ENCODE measurements around the gene ANAPC16.

Gene ANAPC16

GRCh38 chr10:72260976-72261783 is 45.4 kb downstream of the ANAPC16 start:
- H3K27me3 ChIP-seq = no peaks in the 10 kb centered on the region
- peak overlapping the region; percentile 77 to 95 (median 85) for H3K27ac ChIP-seq
- no peaks in the 10 kb centered on the region for H3K36me3 ChIP-seq
- no peaks in the 10 kb centered on the region for H4K20me1 ChIP-seq
- H3K4me3 ChIP-seq = peak overlapping the region; percentile 50 to 73 (median 61)
- H3K4me1 ChIP-seq = peaks cover 81 to 100% (median 97%) of the 10 kb centered on the region in 10 experiments
- H3K4me2 ChIP-seq = peak overlapping the region; percentile 73 to 97 (median 92)
- TF ChIP-seq Cebpa-rat (IDR thresholded peaks at IDR 0.05) = no peak
- H3K9ac ChIP-seq = peak overlapping the region; percentile 72 to 85 (median 79)
- no peaks in the 10 kb centered on the region for H3K9me3 ChIP-seq (replicated peaks in 1 of 11)

GRCh38 chr10:72261784-72262404 is 46.1 kb downstream of the ANAPC16 start:
- Histone ChIP-seq H3K4me1 (peaks cover 74 to 97% (median 92%) of the 10 kb centered on the region in 10 experiments), H3K36me3 (no peaks in the 10 kb centered on the region), H3K27ac (peak overlapping the region; percentile 77 to 95 (median 85); a peak in 19 of 22 replicates), H3K9me3 (replicated peaks in 1 of 11) (no peaks in the 10 kb centered on the region), H3K4me3 (peak overlapping the region; percentile 50 to 73 (median 61); a peak in 14 of 20 replicates), H3K4me2 (peak overlapping the region; percentile 73 to 97 (median 92)), H3K9ac (peak overlapping the region; percentile 72 to 85 (median 79); a peak in 21 of 22 replicates), H4K20me1 (no peaks in the 10 kb centered on the region), H3K27me3 (no peaks in the 10 kb centered on the region)
- no peak for TF ChIP-seq Cebpa-rat (IDR thresholded peaks at IDR 0.05)

GRCh38 chr10:72263613-72264241 is 47.9 kb downstream of the ANAPC16 start:
- H3K36me3 ChIP-seq = no peaks in the 10 kb centered on the region
- TF ChIP-seq Cebpa-rat (IDR thresholded peaks at IDR 0.05) = no peak
- H3K4me2 ChIP-seq = peak overlapping the region; percentile 40 to 95 (median 81)
- no peaks in the 10 kb centered on the region for H4K20me1 ChIP-seq
- H3K9me3 ChIP-seq (replicated peaks in 1 of 11) = no peaks in the 10 kb centered on the region
- H3K4me1 ChIP-seq = peaks cover 56 to 95% (median 89%) of the 10 kb centered on the region in 10 experiments
- peak overlapping the region in 1 of 11 experiments; percentile 36; a peak in 3 of 22 replicates for H3K9ac ChIP-seq
- H3K27ac ChIP-seq = peak overlapping the region in 1 of 11 experiments; percentile 23; a peak in 3 of 22 replicates
- no peaks in the 10 kb centered on the region for H3K27me3 ChIP-seq
- H3K4me3 ChIP-seq = no peak overlapping the region

- no peak for TF ChIP-seq Cebpa-rat (IDR thresholded peaks at IDR 0.05)
- H3K9me3 ChIP-seq (replicated peaks in 1 of 11) = no peaks in the 10 kb centered on the region
- H3K27ac ChIP-seq = no peak overlapping the region
- H3K4me2 ChIP-seq = peak overlapping the region in 10 of 11 experiments; percentile 27 to 94 (median 80); a peak in 15 of 22 replicates
- H3K27me3 ChIP-seq = no peaks in the 10 kb centered on the region
- no peak overlapping the region for H3K4me3 ChIP-seq
- H3K9ac ChIP-seq = no peak overlapping the region
- no peaks in the 10 kb centered on the region for H3K36me3 ChIP-seq
- H3K4me1 ChIP-seq = peaks cover 48 to 95% (median 83%) of the 10 kb centered on the region in 10 experiments
- no peaks in the 10 kb centered on the region for H4K20me1 ChIP-seq
Observed at GRCh38 chr10:72264536-72264935, 48.7 kb downstream of the ANAPC16 start.

GRCh38 chr10:72265508-72265907 is 49.7 kb downstream of the ANAPC16 start:
- Histone ChIP-seq H4K20me1 (no peaks in the 10 kb centered on the region), H3K9me3 (replicated peaks in 1 of 11) (no peaks in the 10 kb centered on the region), H3K4me1 (peaks cover 40 to 91% (median 77%) of the 10 kb centered on the region in 10 experiments), H3K9ac (peak overlapping the region in 2 of 11 experiments; percentile 8 to 13; a peak in 3 of 22 replicates), H3K36me3 (no peaks in the 10 kb centered on the region), H3K4me3 (no peak overlapping the region), H3K27me3 (no peaks in the 10 kb centered on the region), H3K27ac (peak overlapping the region in 2 of 11 experiments; percentile 14 to 22; a peak in 2 of 22 replicates), H3K4me2 (peak overlapping the region in 9 of 11 experiments; percentile 2 to 94 (median 41); a peak in 8 of 22 replicates)
- no peak for TF ChIP-seq Cebpa-rat (IDR thresholded peaks at IDR 0.05)

- Histone ChIP-seq H4K20me1 (no peaks in the 10 kb centered on the region), H3K27me3 (no peaks in the 10 kb centered on the region), H3K9ac (peak overlapping the region in 1 of 11 experiments; percentile 8; a peak in 1 of 22 replicates), H3K27ac (peak overlapping the region in 2 of 11 experiments; percentile 14 to 22; a peak in 2 of 22 replicates), H3K4me3 (no peak overlapping the region), H3K9me3 (replicated peaks in 1 of 11) (no peaks in the 10 kb centered on the region), H3K4me2 (peak overlapping the region in 8 of 11 experiments; percentile 2 to 94 (median 40); a peak in 8 of 22 replicates), H3K36me3 (no peaks in the 10 kb centered on the region), H3K4me1 (peaks cover 43 to 93% (median 78%) of the 10 kb centered on the region in 10 experiments)
- TF ChIP-seq Cebpa-rat (IDR thresholded peaks at IDR 0.05) = no peak
Observed at GRCh38 chr10:72265990-72266865, 50.4 kb downstream of the ANAPC16 start.

- Histone ChIP-seq H3K4me3 (no peak overlapping the region), H3K9me3 (replicated peaks in 1 of 11) (no peaks in the 10 kb centered on the region), H3K27me3 (no peaks in the 10 kb centered on the region), H3K36me3 (no peaks in the 10 kb centered on the region), H4K20me1 (no peaks in the 10 kb centered on the region), H3K9ac (no peak overlapping the region), H3K4me1 (peaks cover 43 to 91% (median 78%) of the 10 kb centered on the region in 10 experiments), H3K27ac (no peak overlapping the region), H3K4me2 (peak overlapping the region in 6 of 11 experiments; percentile 2 to 26 (median 16); a peak in 5 of 22 replicates)
- TF ChIP-seq Cebpa-rat (IDR thresholded peaks at IDR 0.05) = no peak
Observed at GRCh38 chr10:72267381-72267780, 51.6 kb downstream of the ANAPC16 start.

- no peaks in the 10 kb centered on the region for H3K36me3 ChIP-seq
- no peaks in the 10 kb centered on the region for H3K27me3 ChIP-seq
- TF ChIP-seq Cebpa-rat (IDR thresholded peaks at IDR 0.05) = no peak
- no peak overlapping the region for H3K27ac ChIP-seq
- H3K9me3 ChIP-seq (replicated peaks in 1 of 11) = no peaks in the 10 kb centered on the region
- H4K20me1 ChIP-seq = no peaks in the 10 kb centered on the region
- H3K4me3 ChIP-seq = no peak overlapping the region
- peaks cover 41 to 91% (median 76%) of the 10 kb centered on the region in 10 experiments for H3K4me1 ChIP-seq
- peak overlapping the region in 5 of 11 experiments; percentile 2 to 26 (median 18); a peak in 4 of 22 replicates for H3K4me2 ChIP-seq
- no peak overlapping the region for H3K9ac ChIP-seq
Observed at GRCh38 chr10:72267819-72268399, 52.1 kb downstream of the ANAPC16 start.
